Stimulated activated CD8-positive, alpha-beta memory T cell treated with anti-CD3 and anti-CD28 coated beads, Interleukin-15, amount 100 ng/mL, for 24 hours (primary cell): ENCODE data around the gene CREB3.

Experiments
- DNase-seq: peaks from one replicate; pipeline ENCODE4 v3.0.0-alpha.2; 2020; ENCODE audit warnings: low read depth

Gene CREB3

DNA sequence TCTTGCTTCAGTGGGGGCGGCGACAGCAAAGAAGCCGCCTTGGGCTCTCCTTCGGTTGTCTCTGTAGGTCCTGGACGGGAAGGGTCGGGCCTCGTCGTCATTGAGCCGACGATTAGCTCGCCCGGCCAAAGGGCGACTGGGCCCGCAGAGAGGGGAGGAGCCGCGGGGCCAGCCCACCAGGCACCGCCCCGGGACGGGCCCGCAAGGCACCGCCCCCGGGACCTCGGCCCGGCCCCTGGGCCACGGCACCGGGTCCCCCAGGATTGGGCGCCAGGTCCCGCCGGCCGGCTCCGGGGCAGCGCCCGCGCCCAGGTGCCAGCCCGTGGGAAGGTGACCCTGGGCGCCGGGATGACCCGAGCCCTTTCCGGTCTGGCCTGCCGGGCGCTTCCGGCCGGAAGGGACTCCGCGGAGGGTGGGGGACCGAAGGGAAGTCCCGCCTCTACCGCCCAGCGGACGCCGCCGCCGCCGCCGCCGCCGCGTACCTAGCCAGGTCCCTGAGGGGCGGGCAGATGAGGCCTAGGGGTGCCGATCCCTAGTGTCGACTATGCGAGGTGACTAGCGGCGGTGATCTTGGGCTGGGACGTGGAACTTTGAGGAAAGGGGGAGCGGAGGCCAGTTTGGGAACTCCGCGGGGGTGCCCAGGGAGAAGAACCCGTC is 16.5 kb downstream of the CREB3 start, which contains the start of the genes GBA2 and RGP1:
Gene GBA2, minus strand, starts transcription at position 371 of the 657 bp plus-strand sequence. CDS start 524 bp downstream, outside the sequence.
Gene RGP1, plus strand, starts transcription at position 430 of the 657 bp plus-strand sequence. CDS start 469 bp downstream, outside the sequence.
- peak; percentile 41 for DNase-seq

DNA sequence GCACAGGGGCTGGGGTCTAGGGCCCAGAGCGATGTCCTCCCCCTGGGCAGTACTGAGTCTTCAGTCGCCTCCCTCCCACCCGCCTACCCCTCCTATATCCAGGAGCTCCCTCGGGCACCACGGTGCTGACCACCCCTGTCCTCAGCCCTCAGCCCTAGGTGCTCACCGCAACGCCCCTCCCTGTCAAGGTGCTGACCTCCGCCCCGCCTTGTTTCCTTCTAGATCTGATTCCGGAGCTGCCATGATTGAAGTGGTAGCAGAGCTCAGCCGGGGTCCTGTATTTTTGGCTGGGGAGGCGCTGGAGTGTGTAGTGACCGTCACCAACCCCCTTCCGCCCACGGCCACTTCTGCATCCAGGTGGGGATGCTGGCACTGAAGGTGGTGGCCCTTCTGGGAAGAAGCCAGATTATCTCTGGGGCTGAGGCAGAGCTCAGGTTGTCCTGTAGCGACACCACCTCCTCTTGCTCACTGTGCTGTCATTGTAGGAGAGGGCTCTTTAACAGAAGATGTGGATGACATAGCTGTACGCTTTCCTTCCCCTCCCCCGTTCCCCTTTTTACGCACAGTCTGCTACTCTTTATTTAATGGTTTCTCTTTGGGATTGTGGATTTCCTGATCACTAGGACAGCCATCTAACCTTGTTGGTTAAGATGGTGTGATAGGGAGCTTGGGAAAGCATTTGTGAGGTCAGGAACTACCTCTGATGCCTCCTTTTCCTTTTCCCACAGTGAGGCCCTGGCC is 17.2 kb downstream of the CREB3 start:
- no peak for DNase-seq

DNA sequence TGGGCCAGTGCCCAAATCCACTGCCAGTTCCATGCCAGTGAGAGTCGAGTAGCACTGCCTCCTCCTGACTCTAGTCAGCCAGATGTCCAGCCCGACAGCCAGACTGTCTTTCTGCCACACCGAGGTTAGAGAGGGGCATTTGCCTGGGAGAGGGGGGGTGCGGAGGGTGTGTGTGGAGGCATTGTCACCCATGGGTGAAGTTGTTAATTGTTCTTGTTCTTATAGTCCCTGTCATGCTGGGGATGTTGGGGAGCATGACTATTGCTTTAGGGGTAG is 17.7 kb downstream of the CREB3 start:
- no peak for DNase-seq

DNA sequence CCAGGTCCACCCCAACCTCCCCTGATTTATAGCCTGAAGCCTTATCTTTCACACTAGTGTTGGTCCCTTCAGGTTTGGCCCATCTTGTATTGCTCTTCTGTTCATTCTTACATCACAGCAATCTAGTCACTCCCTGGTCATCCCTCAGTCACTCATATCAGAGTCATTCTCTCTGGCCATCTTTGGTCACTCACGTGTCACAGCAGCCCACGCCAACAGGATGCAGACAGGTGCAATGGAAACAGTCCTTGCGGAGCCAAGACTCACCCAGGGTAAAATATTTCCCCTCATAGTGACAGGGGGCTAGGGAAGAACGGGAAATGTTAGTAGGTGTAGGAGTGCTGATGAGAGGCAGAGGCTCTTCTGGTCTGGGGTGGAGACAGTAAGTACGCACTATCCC is 21.0 kb downstream of the CREB3 start:
- no peak for DNase-seq

DNA sequence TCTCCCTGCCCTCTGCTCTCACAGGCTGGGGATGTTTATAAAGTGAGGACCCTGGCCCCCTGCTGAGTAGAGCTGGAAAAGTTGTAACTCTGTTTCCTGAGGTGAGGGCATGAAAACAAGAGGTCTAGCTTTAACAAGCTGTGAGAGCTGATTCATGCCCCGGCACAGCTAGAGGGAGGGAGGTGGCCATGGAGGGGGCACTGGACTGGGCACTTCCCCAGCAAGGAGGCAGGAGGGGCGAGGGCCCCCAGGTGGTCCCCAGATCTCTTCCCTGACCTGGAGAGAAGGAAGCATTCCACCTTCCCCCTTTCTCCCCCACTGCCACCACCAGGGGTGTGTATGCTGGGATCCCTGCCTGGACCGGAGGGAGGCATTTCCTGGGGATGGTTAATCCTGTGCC is 21.8 kb downstream of the CREB3 start, which contains the start of gene MSMP:
Gene MSMP, minus strand, starts transcription at position 13 of the 400 bp plus-strand sequence. CDS start 147 bp downstream, outside the sequence.
- no peak for DNase-seq

DNA sequence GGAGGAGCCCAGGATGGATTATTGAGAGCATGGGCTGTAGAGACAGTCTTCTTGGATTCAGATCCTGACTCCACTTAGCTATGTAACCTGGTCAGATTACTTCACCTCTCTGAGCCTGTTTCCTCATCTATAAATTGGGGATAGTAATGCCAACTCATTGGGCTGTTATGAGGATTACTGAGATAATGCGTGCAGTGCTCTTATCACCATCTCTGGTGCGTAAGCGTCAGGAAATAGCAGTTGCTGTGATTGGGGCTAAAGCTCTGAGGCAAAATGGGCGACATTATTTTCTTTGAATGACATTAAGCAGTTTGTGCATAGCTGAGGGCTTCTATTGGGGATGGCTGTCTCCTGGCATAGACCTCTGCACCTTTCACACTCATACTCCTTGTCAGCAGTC is 22.6 kb downstream of the CREB3 start:
- DNase-seq: no peak

DNA sequence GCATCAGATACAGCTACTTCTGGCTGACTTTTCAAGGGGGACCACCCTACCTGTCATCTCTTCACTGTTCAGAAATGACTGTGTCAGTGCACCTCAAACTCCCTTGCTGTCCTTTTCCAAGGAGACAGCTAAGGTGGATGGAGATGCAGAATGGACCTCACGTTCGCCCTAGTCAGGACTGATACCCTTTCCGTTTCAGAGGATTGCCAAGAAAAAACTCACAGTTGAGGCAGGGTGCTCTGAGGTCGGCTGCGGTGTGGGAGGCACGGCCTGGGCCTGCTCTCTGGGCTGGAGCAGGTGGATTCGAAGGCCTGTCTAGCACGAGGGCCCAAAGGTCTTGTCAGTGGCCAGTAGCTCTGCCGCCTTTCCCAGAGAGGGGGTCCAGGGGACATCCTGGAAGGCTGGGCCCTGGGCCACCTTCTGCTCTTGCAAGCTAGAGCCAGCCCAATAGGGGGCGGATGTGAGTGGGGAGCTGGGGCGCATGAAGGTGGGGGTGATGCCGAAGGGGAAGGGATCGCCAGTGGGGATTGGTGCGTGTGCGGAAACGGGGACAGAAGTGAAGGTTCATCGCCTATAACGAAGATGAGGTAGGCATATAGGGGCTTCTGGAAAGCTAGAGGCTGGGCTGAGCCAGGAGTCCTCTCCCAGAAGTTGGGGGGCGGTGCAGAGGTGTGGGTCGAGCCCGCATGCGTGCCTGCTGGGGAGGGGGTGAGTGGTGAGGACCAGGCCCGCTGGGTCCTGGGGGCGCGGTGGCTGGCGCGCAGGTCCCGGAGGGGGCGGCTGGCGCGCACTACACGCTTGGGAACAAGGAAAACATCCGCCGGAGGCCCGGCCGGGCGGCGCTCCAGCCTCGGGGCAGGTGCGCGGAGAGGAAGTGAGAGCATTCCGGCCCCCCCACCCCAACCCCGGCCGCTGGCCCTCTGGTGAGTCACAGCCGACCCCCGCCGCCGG is 24.1 kb downstream of the CREB3 start:
- DNase-seq: peak; percentile 56

DNA sequence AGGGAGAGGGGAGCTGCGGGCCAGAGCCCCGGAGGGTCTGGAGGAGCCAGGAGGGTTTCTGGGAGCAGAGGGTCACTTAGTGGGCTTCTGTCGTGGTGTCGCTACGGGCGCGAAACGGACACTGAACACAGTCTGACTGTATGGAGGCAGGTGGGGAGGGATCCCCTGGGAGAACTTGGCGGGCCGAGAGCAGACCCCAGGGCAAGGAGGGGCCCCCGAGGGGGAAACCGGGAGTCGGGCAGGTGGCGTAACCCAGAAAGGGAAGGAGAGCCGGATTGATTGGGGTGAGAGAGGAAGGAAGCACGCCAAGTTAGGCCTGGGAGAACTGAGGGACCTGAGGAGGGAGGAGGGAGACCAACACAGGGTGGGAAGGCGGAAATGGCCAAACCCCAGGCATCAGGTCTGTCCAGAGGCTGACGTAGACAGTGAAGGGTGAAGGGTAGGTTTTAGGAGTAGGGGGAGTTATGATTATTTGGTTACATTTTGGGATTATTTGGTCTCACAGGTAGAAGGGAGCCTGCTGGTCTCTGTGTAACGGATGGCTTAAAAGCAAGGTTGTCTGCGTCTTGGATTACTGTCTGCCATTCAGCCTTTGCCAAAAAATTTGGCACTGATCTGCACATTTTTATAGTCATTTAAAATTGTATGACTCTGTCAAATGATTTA is 24.9 kb downstream of the CREB3 start:
- no peak for DNase-seq

DNA sequence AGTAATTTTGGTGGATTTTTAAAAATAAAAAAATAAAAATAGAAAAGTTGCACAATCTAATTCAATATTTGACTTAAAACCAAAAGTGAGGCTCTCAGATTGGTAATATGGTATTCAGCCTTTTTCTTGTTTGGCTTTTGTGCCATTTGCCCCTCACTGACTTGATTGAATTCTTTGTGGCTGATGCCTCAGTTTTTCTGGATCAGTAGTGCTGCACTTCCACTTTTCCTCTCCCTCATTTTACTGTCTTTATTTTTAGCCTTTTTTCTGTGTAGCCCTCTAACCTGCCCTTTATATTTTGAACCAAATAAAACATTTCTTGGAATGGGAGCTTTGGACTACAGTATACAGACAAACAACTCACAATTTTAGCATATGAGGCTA is 25.4 kb downstream of the CREB3 start:
- no peak for DNase-seq

DNA sequence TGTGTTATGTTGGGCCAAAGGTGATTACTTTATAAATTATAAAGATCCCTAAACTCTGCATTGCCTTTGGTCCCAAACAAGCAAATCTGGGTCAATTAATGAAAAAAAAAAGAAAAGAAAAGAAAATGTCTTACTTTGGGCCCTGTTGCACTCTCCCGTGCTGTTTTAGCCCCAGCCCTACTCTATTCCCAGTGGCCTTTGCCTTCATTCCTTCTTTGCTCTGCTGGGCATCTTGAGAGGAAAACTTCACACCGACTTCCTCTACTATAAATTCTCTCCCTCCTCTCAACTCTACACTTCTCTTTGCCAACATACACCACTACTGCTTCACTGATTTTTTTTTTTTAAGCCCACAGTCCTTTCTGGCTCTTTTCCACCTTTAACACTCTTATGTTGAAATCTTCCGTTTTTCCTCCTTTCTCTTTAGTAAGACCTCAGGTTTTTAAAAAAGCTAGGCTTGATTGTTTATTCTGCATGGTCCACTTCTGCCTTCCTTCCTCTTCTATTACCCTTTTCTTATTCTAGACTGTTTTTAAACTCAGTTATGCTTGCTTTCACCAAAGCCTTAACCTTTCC is 26.1 kb downstream of the CREB3 start:
- no peak for DNase-seq

DNA sequence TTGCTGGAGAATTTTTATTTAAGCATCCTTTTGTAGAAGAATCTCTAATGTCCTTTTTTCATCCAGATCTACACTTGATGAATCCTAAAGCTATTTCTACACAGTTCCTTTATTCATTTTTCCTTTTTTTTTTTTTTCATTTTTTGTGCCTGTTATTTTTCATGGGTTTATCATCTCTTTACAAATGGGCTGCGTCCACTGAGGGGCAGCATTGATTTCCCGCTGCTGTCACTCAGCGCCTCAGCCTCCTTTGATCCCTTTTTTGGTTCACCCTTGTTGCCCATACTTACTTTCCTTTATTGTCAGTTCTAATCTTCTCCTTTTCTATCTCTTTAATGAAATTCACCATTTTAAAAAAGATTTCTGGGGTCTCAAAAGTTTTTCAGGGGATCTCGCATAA is 27.3 kb downstream of the CREB3 start:
- no peak for DNase-seq

DNA sequence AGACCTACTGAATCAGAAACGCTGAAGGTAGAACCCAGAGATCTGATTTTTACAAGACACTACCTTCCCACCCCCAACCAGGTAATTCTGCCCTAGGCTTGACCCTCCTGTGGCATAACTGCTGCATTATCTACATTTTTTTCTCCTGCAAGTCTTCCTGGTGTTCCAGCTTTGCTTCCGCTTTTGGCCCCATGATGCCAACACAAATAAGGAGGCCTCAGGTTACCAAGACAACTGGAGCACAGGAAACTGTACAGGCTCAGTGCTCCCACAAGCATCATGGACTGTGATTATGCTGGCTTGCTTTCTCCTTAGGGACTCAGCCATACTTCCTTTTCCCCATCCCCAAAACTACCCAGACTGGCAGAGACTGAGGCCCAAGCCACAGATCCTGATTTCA is 28.2 kb downstream of the CREB3 start:
- DNase-seq: no peak

DNA sequence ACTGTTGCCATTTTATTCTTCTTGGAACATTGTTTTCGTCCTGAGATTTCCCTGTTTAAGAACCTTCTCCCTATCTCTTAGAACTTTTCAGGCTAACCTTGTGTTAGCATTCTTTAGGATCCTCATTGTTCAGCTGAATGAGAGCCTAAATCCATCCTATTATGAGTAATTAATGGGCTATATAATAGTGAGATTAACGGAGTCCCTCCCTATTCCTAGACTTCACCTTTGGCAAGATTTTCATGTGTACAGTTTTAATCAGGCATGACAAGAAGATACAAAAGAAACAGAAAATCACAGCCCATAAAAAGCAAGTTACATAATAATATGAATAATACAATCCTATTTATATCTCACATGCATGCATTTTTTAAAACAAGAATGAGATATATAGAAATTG is 30.7 kb downstream of the CREB3 start:
- no peak for DNase-seq

DNA sequence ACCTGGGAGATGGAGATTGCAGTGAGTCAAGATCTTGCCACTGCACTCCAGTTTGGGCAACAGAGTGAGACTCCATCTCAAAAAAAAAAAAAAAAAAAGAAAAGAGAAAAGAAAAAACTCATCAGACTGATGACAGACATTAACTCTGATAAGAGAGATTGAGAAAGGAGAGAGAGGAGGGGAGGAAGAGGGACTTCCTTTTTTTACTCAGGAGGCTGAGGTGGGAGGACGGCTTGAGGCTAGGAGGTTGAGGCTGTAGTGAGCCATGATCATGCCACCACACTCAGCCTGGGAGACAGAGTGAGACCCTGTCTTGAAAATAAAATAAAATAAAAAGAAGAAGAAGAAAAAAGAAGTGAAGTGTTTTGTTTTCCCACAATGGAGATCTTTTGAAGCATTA is 31.3 kb downstream of the CREB3 start:
- DNase-seq: no peak

DNA sequence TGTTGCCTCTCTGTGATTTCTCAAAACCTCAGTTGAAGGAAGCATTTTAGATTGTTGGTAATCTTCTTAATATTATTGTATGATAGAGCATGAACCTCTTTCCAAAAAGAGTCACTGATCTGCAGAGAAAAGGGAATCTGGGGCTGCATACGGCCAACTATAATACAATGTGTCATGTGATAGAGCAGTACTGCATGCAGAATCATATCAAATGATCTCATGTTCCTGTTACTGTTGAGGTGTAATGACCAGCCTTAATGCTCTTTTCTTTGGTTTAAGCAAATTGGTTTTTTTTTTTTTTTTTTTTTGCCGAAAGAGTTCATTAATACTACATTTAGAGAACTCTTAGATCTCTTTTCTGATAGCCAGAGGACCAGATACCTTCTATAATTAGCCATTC is 34.5 kb downstream of the CREB3 start:
- no peak for DNase-seq

DNA sequence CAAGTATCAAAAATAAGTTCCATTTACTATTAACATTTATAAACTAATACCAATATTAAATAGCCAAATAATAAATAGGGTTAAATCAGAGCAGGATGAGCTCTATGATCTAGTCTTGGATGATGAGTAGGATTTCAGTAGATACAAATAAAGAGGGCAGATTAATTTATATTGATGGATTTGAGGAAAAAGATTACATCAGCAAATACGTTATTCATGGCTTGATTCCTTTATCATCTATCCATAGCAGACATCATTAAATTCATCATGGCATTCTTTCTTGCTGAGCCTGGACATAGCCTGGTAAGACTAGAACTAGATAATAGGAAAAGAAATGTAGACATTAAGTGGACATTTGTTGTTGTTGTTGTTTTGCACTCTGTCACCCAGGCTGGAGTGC is 35.0 kb downstream of the CREB3 start:
- no peak for DNase-seq

DNA sequence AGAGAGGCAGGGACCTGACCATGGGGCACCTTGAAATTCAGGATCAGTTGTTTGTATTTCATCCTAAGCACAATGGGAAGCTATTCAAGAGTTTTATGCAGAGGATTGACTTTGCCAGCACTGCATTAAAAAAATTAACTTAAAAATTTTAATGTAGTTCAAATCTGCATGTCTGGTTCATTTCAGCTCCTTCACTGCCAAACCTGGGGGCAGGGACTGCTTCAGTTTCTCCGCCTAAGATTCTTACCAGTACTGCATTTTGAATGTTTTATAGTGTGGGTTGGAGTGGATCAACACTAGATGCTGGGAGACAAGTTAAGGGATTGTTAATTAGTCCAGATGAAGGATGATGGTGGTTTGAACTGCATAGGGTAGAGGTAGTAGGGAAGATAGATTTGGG is 37.3 kb downstream of the CREB3 start:
- no peak for DNase-seq

DNA sequence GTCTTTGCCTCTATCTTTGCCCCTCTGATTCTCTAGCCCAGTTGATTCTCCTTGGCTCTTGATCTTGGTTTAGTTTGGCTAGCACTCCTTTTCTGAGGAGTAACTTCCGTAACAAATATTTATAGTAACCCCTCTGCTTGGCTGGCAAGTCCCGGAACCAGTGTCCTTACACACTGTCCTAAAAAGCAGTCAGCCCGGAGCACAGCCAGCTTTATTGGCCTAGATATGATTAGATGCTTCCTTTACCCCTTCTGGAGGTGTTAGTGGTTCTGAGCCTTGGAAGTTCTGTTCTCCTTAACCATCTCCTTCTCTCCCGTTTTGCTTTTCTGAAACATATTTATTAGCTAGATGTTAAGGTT is 38.6 kb downstream of the CREB3 start:
- no peak for DNase-seq

DNA sequence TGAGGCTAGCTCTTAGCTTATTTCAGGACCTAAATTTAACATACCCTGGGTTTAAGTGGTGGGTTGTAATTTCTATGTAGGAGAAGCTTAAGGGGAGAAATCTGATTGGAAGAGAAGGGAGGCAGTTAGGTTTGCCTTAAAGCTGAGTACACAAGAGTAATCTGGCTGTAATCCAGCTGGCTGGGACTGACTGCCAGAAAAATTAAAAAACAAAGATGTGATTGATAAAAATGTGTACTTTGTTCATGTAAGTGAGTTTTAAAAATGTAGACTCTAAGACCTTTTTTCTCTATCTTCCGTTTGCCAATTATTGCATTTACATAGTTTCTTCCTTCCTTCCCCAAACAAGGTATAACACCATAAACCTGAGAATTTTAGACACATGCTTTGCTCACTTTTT is 39.1 kb downstream of the CREB3 start:
- no peak for DNase-seq

DNA sequence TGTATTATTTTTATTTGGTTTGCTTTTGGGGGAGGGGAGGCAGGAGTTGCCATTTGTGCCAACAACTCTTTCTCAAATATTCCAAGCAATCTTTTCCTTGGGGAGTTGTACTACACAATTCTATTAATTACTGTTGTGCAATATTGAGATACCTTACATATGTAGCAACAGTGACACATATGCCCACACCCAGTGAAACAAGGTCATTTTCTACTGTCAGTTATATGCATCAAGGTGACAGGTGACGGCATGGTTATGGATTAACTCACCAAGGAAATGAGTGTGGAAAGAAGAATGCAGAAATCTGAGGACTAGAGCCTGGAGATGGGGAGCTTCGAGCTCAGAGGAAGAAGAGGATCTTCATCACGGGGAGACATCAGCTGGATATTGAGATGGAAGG is 39.5 kb downstream of the CREB3 start:
- DNase-seq: no peak

DNA sequence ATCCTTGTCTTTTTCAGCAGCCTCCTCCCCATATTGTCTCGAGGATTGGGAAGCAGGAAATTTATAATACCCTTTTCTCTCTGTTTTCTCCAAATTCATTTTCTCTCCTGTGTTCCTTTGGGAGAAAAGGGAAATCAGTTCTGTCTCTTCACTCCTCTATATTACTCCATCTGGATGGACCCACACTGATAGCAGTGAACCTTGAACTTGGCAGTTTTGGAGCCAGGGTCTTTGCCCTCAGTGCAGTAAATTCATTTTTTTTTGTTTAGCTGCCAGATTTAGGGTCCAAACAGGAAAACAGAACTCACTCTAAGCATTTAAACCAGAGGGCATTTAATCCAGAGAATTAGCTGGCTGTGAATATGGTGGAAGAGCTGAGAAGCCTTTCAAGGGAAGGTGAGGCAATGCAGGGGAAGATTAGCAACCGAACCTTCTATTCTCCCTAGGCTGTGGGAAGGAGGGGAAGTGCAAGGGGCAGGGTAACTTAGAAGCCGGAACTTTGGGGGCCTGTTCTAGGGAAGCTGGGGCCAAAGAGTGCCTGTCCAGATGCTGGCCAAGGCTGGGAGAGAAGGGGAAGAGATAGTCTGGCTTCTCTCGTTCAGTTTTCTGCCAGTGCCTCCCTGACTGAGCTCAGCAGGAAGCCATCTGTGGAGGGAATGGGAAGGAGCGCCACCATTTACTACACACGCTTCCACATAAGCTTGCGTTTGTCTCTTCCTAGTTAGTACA is 42.6 kb downstream of the CREB3 start:
- DNase-seq: no peak
